IPS-15b (cell line): ENCODE measurements around the gene SIT1.

Experiments
- H3K27me3 ChIP-seq: one replicate; pipeline ENCODE4 v1.6.1; 2013; ENCODE audit warnings: low read length; ENCODE audit not compliant: control insufficient read depth, insufficient read depth
- H3K36me3 ChIP-seq: one replicate; pipeline ENCODE4 v1.6.1; 2013; ENCODE audit warnings: low read length; ENCODE audit not compliant: control insufficient read depth, insufficient read depth
- H3K4me1 ChIP-seq: one replicate; pipeline ENCODE4 v1.6.1; 2013; ENCODE audit warnings: mild to moderate bottlenecking, low read length; ENCODE audit not compliant: control insufficient read depth, insufficient read depth
- H3K4me3 ChIP-seq: one replicate; pipeline ENCODE4 v1.5.1; 2013; ENCODE audit warnings: low read depth, low read length
- H3K9ac ChIP-seq: one replicate; pipeline ENCODE4 v1.6.1; 2013; ENCODE audit warnings: low read depth, mild to moderate bottlenecking, low read length
- H3K9me3 ChIP-seq: one replicate; pipeline ENCODE4 v1.6.1; 2013; ENCODE audit warnings: mild to moderate bottlenecking, low read length; ENCODE audit not compliant: control insufficient read depth, insufficient read depth

Gene SIT1

DNA sequence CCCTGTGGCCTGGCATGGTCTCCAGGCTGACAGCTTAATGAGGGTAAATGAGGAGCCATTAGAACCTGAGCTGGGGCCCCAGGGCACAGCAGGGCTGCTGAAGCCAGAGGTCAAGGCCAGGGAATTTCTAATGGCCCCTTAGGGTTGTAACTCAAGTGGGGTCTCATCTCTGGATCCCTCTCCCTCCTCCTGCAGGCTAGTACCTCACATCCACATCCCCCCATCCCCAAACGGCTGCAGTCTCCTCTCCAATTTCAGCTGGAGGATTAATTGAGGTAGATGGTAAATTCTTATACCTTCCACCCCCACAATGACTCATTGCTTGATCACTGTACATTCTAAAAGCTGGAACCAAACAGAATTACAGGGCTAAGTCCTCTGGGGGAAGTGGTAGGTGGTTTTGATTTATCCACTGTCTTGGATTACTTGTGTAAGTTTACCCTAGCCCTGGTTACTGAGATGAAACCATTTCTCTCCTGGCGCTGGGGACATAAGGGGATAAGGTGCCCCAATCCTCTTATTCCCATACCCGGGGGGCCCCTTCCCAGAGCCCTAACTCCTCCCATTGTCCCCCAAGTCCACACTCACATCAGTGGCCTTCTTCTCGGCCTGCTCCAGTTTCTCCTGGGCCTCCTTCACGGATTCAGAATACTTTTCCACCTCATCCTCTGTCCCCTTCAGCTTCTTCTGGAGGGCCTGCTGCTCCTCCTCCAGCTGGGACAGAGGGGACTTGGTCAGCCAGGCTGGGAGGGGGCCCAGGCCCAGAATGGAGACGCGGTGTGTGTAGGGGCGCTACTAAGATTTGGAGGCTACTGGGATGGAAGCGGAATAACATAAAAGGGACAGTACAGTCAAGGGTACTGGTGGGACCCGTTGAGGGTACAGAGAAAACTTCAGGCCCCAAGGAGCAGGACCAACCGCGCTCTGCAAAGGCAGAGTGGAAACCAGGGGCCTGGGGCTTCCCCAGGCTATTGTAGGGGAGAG is 38.1 kb upstream of the SIT1 start:
- Histone ChIP-seq H3K36me3 (peaks cover 33% of the 10 kb centered on the region), H3K27me3 (no peaks in the 10 kb centered on the region), H3K9ac (peak overlapping the region; percentile 92), H3K4me3 (peak overlapping the region; percentile 81), H3K9me3 (no peaks in the 10 kb centered on the region), H3K4me1 (peaks cover 10% of the 10 kb centered on the region)

- Histone ChIP-seq H3K4me1 (peaks cover 10% of the 10 kb centered on the region), H3K9me3 (no peaks in the 10 kb centered on the region), H3K9ac (no peak overlapping the region), H3K27me3 (no peaks in the 10 kb centered on the region), H3K36me3 (peaks cover 40% of the 10 kb centered on the region), H3K4me3 (peak overlapping the region; percentile 81)
Measured at GRCh38 chr9:35687972-35688557, 37.3 kb upstream of the SIT1 start.

DNA sequence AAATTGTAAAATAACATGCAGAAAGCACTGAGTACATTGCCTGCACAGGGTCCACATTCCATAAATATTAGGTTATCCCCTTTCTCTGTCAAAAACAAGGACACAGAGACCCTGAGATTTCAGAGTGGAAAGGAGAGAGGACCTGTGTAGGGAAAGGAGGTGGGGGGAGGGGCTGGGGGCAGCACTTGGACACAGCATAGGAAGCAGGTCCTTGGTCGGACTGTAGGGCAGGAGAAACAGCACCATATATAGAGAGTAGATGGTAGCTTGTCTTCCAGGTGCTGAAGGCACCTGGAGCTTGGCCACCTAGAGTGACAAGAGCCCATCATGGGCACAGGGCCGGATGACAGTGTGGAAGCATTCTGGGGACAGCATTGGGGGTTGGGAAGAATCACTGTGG is 36.6 kb upstream of the SIT1 start:
- Histone ChIP-seq H3K27me3 (no peaks in the 10 kb centered on the region), H3K4me1 (peaks cover 10% of the 10 kb centered on the region), H3K36me3 (peaks cover 48% of the 10 kb centered on the region), H3K4me3 (no peak overlapping the region), H3K9me3 (no peaks in the 10 kb centered on the region), H3K9ac (no peak overlapping the region)

- H3K27me3 ChIP-seq = no peaks in the 10 kb centered on the region
- H3K4me1 ChIP-seq = peaks cover 10% of the 10 kb centered on the region
- H3K9ac ChIP-seq = no peak overlapping the region
- H3K9me3 ChIP-seq = no peaks in the 10 kb centered on the region
- H3K4me3 ChIP-seq = no peak overlapping the region
- H3K36me3 ChIP-seq = peaks cover 52% of the 10 kb centered on the region
Measured at GRCh38 chr9:35686222-35687203, 35.8 kb upstream of the SIT1 start.

- H3K9me3 ChIP-seq = no peaks in the 10 kb centered on the region
- no peak overlapping the region for H3K4me3 ChIP-seq
- no peak overlapping the region for H3K9ac ChIP-seq
- peaks cover 10% of the 10 kb centered on the region for H3K4me1 ChIP-seq
- H3K27me3 ChIP-seq = no peaks in the 10 kb centered on the region
- peaks cover 52% of the 10 kb centered on the region for H3K36me3 ChIP-seq
Measured at GRCh38 chr9:35685506-35685905, 34.8 kb upstream of the SIT1 start.

DNA sequence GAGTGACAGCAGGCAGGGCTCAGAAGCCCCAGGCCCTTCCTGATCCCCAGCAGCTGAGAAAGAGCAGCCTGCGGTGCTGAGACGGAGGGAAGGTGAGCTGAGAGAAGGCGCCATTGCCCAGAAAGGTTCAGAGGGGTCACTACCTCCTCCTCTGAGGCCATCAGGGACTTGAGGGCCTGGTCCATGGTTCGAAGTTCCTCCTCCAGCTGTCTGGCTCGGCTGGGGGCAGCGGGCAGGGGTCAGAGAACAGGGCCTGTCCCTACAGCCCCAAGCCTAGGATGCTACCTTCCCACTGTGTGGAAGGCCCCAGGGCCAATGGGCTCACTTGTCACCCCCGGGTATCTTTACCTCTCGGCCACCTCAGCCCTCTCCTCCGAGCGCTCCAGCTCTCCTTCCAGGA is 34.2 kb upstream of the SIT1 start:
- H3K9ac ChIP-seq = no peak overlapping the region
- peaks cover 52% of the 10 kb centered on the region for H3K36me3 ChIP-seq
- no peaks in the 10 kb centered on the region for H3K27me3 ChIP-seq
- no peaks in the 10 kb centered on the region for H3K9me3 ChIP-seq
- peaks cover 10% of the 10 kb centered on the region for H3K4me1 ChIP-seq
- H3K4me3 ChIP-seq = no peak overlapping the region

DNA sequence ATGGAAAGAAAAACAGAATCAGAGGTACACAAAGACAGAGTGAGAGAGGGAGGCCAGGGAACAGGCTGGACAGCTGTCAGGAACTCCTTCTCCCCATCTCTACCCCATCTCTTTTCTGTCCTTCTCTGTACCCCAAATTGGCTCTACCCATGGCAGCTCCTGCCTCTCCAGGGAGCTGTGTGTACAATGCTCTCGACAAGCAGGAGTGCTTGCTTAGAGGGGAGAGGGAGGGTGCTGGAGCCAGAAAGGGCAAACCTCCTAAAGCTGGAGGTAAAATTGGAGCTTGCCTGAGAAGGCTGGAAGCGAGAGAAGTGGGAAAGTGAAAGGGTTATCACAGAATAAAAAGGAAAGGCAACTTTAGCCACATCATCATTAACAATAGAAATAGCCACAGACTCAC is 32.6 kb upstream of the SIT1 start:
- no peak overlapping the region for H3K9ac ChIP-seq
- peaks cover 7% of the 10 kb centered on the region for H3K4me1 ChIP-seq
- peaks cover 52% of the 10 kb centered on the region for H3K36me3 ChIP-seq
- H3K9me3 ChIP-seq = no peaks in the 10 kb centered on the region
- H3K4me3 ChIP-seq = no peak overlapping the region
- H3K27me3 ChIP-seq = no peaks in the 10 kb centered on the region

DNA sequence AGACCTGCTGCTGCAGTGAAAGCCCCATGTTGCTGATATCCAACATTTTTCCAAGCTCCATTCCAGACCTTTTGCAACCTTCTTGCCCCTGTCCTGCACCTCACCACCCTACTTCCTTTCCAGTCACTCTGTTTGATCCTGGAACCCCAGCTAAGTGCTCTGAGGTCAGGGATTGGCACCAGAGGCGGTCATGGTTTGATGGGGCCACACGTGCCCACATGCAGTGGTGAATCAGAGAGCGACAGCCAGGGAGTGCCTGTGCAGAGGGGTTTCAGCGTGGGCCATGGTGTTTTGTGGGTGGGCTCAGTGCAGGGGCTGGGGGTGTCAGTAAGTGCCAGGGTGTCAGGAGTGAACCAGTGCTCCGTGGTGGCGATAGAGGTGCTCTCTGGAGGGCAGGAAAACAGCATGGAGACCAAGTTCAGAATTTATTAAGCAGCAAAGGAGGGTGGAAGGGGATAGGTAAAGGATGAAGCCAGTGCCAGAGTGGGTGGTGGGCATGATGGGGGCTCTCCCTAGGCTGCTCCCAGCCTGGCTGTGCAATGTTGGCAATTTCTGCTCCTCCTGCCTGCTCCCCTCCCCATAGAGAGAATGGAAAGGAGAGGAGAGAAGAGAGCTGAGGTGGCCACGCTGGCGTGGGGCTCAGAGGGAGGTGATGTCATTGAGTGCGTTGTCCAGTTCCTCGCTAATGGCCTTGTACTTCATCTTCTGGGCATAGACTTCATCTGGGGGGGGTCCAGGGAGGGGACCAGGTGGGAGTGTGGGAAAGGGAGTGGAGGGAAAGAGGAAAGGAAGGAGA is 32.0 kb upstream of the SIT1 start:
- H3K36me3 ChIP-seq = peaks cover 47% of the 10 kb centered on the region

DNA sequence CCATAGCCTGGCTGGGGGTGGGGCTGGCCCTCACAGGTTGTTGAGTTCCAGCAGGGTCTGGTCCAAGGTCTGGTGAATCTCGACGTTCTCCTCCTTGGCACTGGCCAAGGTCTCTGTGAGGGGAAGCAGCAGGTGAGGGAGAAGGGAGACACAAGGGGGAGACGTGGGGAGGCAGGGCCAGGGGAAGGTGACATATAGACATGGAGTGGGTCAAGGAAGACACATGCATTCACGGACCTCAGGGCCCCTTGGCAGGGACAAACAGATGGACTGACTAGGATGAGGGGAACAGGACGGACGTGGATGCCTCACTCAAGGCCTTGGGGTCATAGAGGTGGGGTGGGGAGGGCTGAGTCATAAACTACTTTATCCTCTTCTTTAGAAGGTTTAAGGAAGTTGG is 31.3 kb upstream of the SIT1 start:
- Histone ChIP-seq H3K9ac (no peak overlapping the region), H3K4me3 (no peak overlapping the region), H3K9me3 (no peaks in the 10 kb centered on the region), H3K36me3 (peaks cover 44% of the 10 kb centered on the region), H3K27me3 (no peaks in the 10 kb centered on the region), H3K4me1 (no peaks in the 10 kb centered on the region)

More for the DNA sequence above, 32.0 kb upstream of the SIT1 start:
- Histone ChIP-seq H3K9me3 (no peaks in the 10 kb centered on the region), H3K4me3 (no peak overlapping the region), H3K9ac (no peak overlapping the region), H3K4me1 (peaks cover 4% of the 10 kb centered on the region), H3K27me3 (no peaks in the 10 kb centered on the region)

DNA sequence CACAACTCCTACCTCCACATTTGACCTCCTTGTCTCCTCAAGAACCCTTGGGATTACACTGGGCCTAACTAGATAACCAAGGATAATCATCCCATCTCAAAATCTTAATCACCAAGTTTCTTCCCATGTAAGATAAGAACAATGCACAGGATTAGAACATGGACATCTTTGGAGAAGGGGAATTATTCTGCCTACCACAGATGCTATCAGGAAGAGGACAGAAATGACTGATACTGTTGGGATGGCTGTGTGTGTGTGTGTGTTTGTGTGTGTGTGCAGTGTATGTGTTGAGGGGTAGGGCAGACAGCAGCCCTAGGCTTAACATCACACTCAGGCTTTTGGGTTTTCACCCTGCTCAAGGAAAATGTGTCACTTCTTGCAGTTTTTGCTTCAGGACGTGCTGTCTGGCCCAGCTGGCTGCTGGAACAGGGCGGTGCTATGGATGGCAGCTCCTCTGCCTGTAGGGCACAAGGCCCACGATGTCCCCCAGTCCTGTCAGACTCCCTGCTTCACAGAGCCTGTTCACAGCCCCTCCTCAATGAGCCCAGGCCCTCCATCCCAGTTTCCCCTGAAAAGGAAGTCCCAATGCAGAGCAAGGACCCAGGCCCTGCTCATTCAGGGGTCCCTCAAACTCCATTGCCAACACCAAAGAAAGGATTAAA is 30.7 kb upstream of the SIT1 start:
- Histone ChIP-seq H3K27me3 (no peaks in the 10 kb centered on the region), H3K9me3 (no peaks in the 10 kb centered on the region), H3K9ac (no peak overlapping the region), H3K36me3 (peaks cover 40% of the 10 kb centered on the region), H3K4me3 (no peak overlapping the region), H3K4me1 (peaks cover under 1% of the 10 kb centered on the region)
